OCI-LY1 (cell line): ENCODE measurements around the gene SLC6A18.

Source experiments
- EZH2 ChIP-seq: fragments of 200-600 bp; sonication (generic), shearing (Covaris generic); IDR thresholded peaks from 2 replicates; pipeline ENCODE4 v1.8.0; 2017; ENCODE audit warnings: borderline replicate concordance, mixed run types, mild to moderate bottlenecking, antibody characterized with exemption, low read length, moderate library complexity, mixed read lengths
- TF ChIP-seq, protein P1 (sequence below): fragments of 200-600 bp; sonication (generic), shearing (Covaris generic); IDR thresholded peaks from 2 replicates; pipeline ENCODE4 v1.5.1; 2017; ENCODE audit warnings: mild to moderate bottlenecking, antibody characterized with exemption, low read length, moderate library complexity, mixed read lengths

DNA sequence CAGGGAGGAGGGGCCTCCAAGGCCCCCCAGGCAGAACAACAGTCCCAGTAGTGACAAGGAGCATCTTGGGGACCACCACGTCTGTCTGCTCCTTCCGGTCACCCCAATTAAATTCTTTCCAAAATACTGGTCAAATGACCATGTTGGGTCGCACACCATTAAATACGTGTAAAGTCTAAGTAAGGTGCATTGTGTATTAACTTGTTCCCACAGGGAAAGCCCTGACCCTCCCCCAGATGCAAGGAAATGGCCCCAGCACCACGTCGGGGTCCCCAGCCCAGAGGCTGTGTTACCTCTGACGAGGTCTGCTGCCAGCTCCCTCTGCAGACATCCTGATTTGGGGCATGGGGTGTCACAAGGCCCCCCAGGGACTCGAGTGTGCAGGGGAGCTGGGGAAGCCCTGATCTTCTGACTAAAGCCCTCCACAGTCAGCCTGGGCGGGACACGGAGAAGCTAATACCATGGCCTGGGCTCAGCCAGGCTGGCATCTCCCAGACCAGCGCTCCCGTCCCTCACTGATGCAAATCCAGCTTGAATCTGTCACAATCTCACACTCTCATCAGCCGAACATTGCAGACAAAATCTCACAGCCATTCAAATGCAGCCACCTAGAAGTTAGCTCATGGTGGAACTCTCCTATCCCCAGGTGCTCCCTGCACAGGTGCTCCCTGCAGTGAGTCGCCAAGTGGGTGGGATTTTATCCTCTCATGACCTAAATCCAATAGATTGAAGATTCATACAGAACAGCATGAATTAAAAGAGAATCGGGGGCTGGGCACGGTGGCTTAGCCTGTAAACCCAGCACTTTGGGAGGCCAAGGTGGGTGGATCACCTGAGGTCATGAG is 56.1 kb downstream of the SLC6A18 start:
- TF ChIP-seq, protein P1, sequence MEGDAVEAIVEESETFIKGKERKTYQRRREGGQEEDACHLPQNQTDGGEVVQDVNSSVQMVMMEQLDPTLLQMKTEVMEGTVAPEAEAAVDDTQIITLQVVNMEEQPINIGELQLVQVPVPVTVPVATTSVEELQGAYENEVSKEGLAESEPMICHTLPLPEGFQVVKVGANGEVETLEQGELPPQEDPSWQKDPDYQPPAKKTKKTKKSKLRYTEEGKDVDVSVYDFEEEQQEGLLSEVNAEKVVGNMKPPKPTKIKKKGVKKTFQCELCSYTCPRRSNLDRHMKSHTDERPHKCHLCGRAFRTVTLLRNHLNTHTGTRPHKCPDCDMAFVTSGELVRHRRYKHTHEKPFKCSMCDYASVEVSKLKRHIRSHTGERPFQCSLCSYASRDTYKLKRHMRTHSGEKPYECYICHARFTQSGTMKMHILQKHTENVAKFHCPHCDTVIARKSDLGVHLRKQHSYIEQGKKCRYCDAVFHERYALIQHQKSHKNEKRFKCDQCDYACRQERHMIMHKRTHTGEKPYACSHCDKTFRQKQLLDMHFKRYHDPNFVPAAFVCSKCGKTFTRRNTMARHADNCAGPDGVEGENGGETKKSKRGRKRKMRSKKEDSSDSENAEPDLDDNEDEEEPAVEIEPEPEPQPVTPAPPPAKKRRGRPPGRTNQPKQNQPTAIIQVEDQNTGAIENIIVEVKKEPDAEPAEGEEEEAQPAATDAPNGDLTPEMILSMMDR, result no peak
- TF ChIP-seq EZH2, result no peak
